ENCODE data around the gene PKDCC.

The PKDCC gene

GRCh38 chr2:42009657-42010580, 37.9 kb upstream of the PKDCC start:
- Histone ChIP-seq H3K79me1 (ENCODE audit: low read depth, low read length) (no peaks in the 10 kb centered on the region), H3K4me1 (ENCODE audit: control insufficient read depth in 2 of 2, insufficient read depth in 1 of 2, low read depth in 1 of 2, low read length in 2 of 2) (peaks cover 0 to 7% of the 10 kb centered on the region in 2 donors), H4K8ac (ENCODE audit: low read depth, low read length) (no peak overlapping the region), H3K23ac (ENCODE audit: low read depth, low read length, poor library complexity) (no peak overlapping the region), H2AK5ac (ENCODE audit: low read depth, low read length) (peak overlapping the region; percentile 16), H3K4me3 (ENCODE audit: low read length in 2 of 2) (no peak overlapping the region), H3K36me3 (replicated peaks in 1 of 2; ENCODE audit: control insufficient read depth in 2 of 2, insufficient read depth in 2 of 2, low read length in 2 of 2) (no peaks in the 10 kb centered on the region), H3K27me3 (ENCODE audit: control insufficient read depth in 3 of 3, insufficient read depth in 3 of 3, low read depth in 1 of 3, low read length in 3 of 3) (no peaks in the 10 kb centered on the region), H4K91ac (ENCODE audit: low read depth, low read length, poor library complexity) (no peak overlapping the region), H3K4me2 (ENCODE audit: insufficient read depth, low read length, poor library complexity, severe bottlenecking) (no peak overlapping the region), H3K14ac (ENCODE audit: low read length) (no peak overlapping the region), H2BK15ac (ENCODE audit: low read length) (no peak overlapping the region), H2AFZ (ENCODE audit: low read length) (peak overlapping the region; percentile 37), H2BK12ac (ENCODE audit: low read length) (no peak overlapping the region), H3K27ac (replicated peaks; ENCODE audit: low read length) (no peak overlapping the region), H3K9ac (ENCODE audit: low read depth, low read length, poor library complexity) (no peak overlapping the region), H3K4ac (ENCODE audit: low read length) (no peak overlapping the region), H3K18ac (ENCODE audit: low read length) (no peak overlapping the region), H2BK5ac (ENCODE audit: low read length) (no peak overlapping the region), H2BK120ac (ENCODE audit: low read depth, low read length) (no peak overlapping the region), H3K9me3 (replicated peaks in 1 of 2; ENCODE audit: control insufficient read depth in 2 of 2, insufficient read depth in 1 of 2, low read depth in 1 of 2, low read length in 2 of 2) (peaks cover 0 to 4% of the 10 kb centered on the region in 2 donors)
- no peak for DNase-seq (ENCODE audit: low spot score)
- WGBS, 2 donors (ENCODE audit: extremely low coverage in 2 of 2, insufficient read length in 2 of 2, insufficient replicate concordance in 1 of 2), result no CpG with 5 or more reads among the region's 10 CpGs

DNA sequence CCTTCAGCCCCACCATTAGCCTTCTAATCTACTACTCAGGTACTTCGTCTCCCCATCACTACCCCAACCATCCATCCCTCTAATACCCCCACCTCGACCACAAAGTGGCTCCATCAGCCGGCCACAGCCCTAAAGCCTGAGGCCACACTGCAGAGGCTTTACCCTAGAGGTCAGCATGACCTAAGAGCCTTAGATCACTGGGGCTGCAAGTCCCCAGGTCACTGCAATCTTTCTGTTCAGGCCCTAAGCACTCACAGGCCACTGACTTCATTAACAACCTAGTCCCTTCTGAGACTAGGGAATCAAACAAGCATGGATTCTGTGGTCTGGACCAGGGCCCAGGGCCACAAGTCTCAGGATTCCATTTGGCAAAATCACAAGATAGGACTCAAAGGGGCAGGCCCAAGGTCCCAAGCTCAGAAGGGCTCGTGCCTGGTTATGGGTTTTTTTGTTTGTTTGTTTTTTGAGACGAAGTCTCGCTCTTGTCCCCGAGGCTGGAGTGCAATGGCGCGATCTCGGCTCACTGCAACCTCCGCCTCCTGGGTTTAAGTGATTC, 37.0 kb upstream of the PKDCC start:
- H3K9ac ChIP-seq (ENCODE audit: low read depth, low read length, poor library complexity), result no peak overlapping the region
- H2AFZ ChIP-seq (ENCODE audit: low read length), result peak overlapping the region; percentile 63
- 100% methylated on average over 2 of the region's 11 CpGs; no CpG with 5 or more reads in 1 of the 2 donors for WGBS, 2 donors (ENCODE audit: extremely low coverage in 2 of 2, insufficient read length in 2 of 2, insufficient replicate concordance in 1 of 2)
- no peak overlapping the region for H3K27ac ChIP-seq (replicated peaks; ENCODE audit: low read length)
- DNase-seq (ENCODE audit: low spot score), result no peak
- no peak overlapping the region for H3K18ac ChIP-seq (ENCODE audit: low read length)
- no peaks in the 10 kb centered on the region for H3K36me3 ChIP-seq (replicated peaks in 1 of 2; ENCODE audit: control insufficient read depth in 2 of 2, insufficient read depth in 2 of 2, low read length in 2 of 2)
- no peak overlapping the region for H3K4ac ChIP-seq (ENCODE audit: low read length)
- H2BK15ac ChIP-seq (ENCODE audit: low read length), result no peak overlapping the region
- no peak overlapping the region for H3K14ac ChIP-seq (ENCODE audit: low read length)
- no peak overlapping the region for H2BK120ac ChIP-seq (ENCODE audit: low read depth, low read length)
- H3K27me3 ChIP-seq (ENCODE audit: control insufficient read depth in 3 of 3, insufficient read depth in 3 of 3, low read depth in 1 of 3, low read length in 3 of 3), result no peaks in the 10 kb centered on the region
- no peak overlapping the region for H4K91ac ChIP-seq (ENCODE audit: low read depth, low read length, poor library complexity)
- H2AK5ac ChIP-seq (ENCODE audit: low read depth, low read length), result peak overlapping the region; percentile 16
- H4K8ac ChIP-seq (ENCODE audit: low read depth, low read length), result no peak overlapping the region
- H2BK5ac ChIP-seq (ENCODE audit: low read length), result no peak overlapping the region
- H3K9me3 ChIP-seq (replicated peaks in 1 of 2; ENCODE audit: control insufficient read depth in 2 of 2, insufficient read depth in 1 of 2, low read depth in 1 of 2, low read length in 2 of 2), result no peaks in the 10 kb centered on the region
- no peak overlapping the region for H3K4me3 ChIP-seq (ENCODE audit: low read length in 2 of 2)
- peaks cover 0 to 5% of the 10 kb centered on the region in 2 donors for H3K4me1 ChIP-seq (ENCODE audit: control insufficient read depth in 2 of 2, insufficient read depth in 1 of 2, low read depth in 1 of 2, low read length in 2 of 2)
- H2BK12ac ChIP-seq (ENCODE audit: low read length), result no peak overlapping the region
- H3K4me2 ChIP-seq (ENCODE audit: insufficient read depth, low read length, poor library complexity, severe bottlenecking), result no peak overlapping the region
- H3K23ac ChIP-seq (ENCODE audit: low read depth, low read length, poor library complexity), result no peak overlapping the region
- no peaks in the 10 kb centered on the region for H3K79me1 ChIP-seq (ENCODE audit: low read depth, low read length)

- Histone ChIP-seq H3K14ac (ENCODE audit: low read length) (no peak overlapping the region), H3K18ac (ENCODE audit: low read length) (no peak overlapping the region), H2AK5ac (ENCODE audit: low read depth, low read length) (no peak overlapping the region), H2BK12ac (ENCODE audit: low read length) (no peak overlapping the region), H3K36me3 (replicated peaks in 1 of 2; ENCODE audit: control insufficient read depth in 2 of 2, insufficient read depth in 2 of 2, low read length in 2 of 2) (no peaks in the 10 kb centered on the region), H2BK15ac (ENCODE audit: low read length) (no peak overlapping the region), H3K9ac (ENCODE audit: low read depth, low read length, poor library complexity) (no peak overlapping the region), H3K27ac (replicated peaks; ENCODE audit: low read length) (no peak overlapping the region), H4K8ac (ENCODE audit: low read depth, low read length) (no peak overlapping the region), H4K91ac (ENCODE audit: low read depth, low read length, poor library complexity) (no peak overlapping the region), H3K9me3 (replicated peaks in 1 of 2; ENCODE audit: control insufficient read depth in 2 of 2, insufficient read depth in 1 of 2, low read depth in 1 of 2, low read length in 2 of 2) (no peaks in the 10 kb centered on the region), H2BK120ac (ENCODE audit: low read depth, low read length) (no peak overlapping the region), H3K4me1 (ENCODE audit: control insufficient read depth in 2 of 2, insufficient read depth in 1 of 2, low read depth in 1 of 2, low read length in 2 of 2) (peaks cover 0 to 5% of the 10 kb centered on the region in 2 donors), H3K79me1 (ENCODE audit: low read depth, low read length) (no peaks in the 10 kb centered on the region), H3K4me2 (ENCODE audit: insufficient read depth, low read length, poor library complexity, severe bottlenecking) (no peak overlapping the region), H2AFZ (ENCODE audit: low read length) (no peak overlapping the region), H2BK5ac (ENCODE audit: low read length) (no peak overlapping the region), H3K23ac (ENCODE audit: low read depth, low read length, poor library complexity) (no peak overlapping the region), H3K4me3 (ENCODE audit: low read length in 2 of 2) (no peak overlapping the region), H3K4ac (ENCODE audit: low read length) (no peak overlapping the region), H3K27me3 (ENCODE audit: control insufficient read depth in 3 of 3, insufficient read depth in 3 of 3, low read depth in 1 of 3, low read length in 3 of 3) (no peaks in the 10 kb centered on the region)
- no peak for DNase-seq (ENCODE audit: low spot score)
- WGBS, 2 donors (ENCODE audit: extremely low coverage in 2 of 2, insufficient read length in 2 of 2, insufficient replicate concordance in 1 of 2), result no CpG with 5 or more reads among the region's 1 CpG
Observed at GRCh38 chr2:42012137-42012536, 35.7 kb upstream of the PKDCC start.

GRCh38 chr2:42012651-42013050, 35.2 kb upstream of the PKDCC start:
- no peak overlapping the region for H3K4me3 ChIP-seq (ENCODE audit: low read length in 2 of 2)

More at GRCh38 chr2:42012651-42013050, 35.2 kb upstream of the PKDCC start:
- Histone ChIP-seq H2AFZ (ENCODE audit: low read length) (no peak overlapping the region), H2BK5ac (ENCODE audit: low read length) (no peak overlapping the region), H4K8ac (ENCODE audit: low read depth, low read length) (no peak overlapping the region), H4K91ac (ENCODE audit: low read depth, low read length, poor library complexity) (no peak overlapping the region), H3K36me3 (replicated peaks in 1 of 2; ENCODE audit: control insufficient read depth in 2 of 2, insufficient read depth in 2 of 2, low read length in 2 of 2) (no peaks in the 10 kb centered on the region), H3K23ac (ENCODE audit: low read depth, low read length, poor library complexity) (no peak overlapping the region), H3K4ac (ENCODE audit: low read length) (no peak overlapping the region), H2AK5ac (ENCODE audit: low read depth, low read length) (no peak overlapping the region), H3K27me3 (ENCODE audit: control insufficient read depth in 3 of 3, insufficient read depth in 3 of 3, low read depth in 1 of 3, low read length in 3 of 3) (no peaks in the 10 kb centered on the region), H3K9ac (ENCODE audit: low read depth, low read length, poor library complexity) (no peak overlapping the region), H2BK12ac (ENCODE audit: low read length) (no peak overlapping the region), H3K4me1 (ENCODE audit: control insufficient read depth in 2 of 2, insufficient read depth in 1 of 2, low read depth in 1 of 2, low read length in 2 of 2) (peaks cover 0 to 5% of the 10 kb centered on the region in 2 donors), H3K4me2 (ENCODE audit: insufficient read depth, low read length, poor library complexity, severe bottlenecking) (no peak overlapping the region), H3K79me1 (ENCODE audit: low read depth, low read length) (no peaks in the 10 kb centered on the region), H3K27ac (replicated peaks; ENCODE audit: low read length) (no peak overlapping the region), H3K18ac (ENCODE audit: low read length) (no peak overlapping the region), H3K14ac (ENCODE audit: low read length) (no peak overlapping the region), H3K9me3 (replicated peaks in 1 of 2; ENCODE audit: control insufficient read depth in 2 of 2, insufficient read depth in 1 of 2, low read depth in 1 of 2, low read length in 2 of 2) (no peaks in the 10 kb centered on the region), H2BK120ac (ENCODE audit: low read depth, low read length) (no peak overlapping the region), H2BK15ac (ENCODE audit: low read length) (no peak overlapping the region)
- no peak for DNase-seq (ENCODE audit: low spot score)

All from neuronal stem cell (in vitro differentiated cells).